Endothelial cell of umbilical vein (primary cell): ENCODE data around the gene ADGRL3. TPM values are rescaled to one million over a fixed set of nuclear protein-coding genes. Genes with fewer than 3 reads are reported as not detected.

ENCODE experiments used
- BruUV-seq: library from RNA; stranded (reverse); fragments of 400-500 nt; replicated peaks from 2 replicates; lab custom pipeline; 2021; lab: Mats Ljungman, UMichigan
- CTCF ChIA-PET: fragments of 300-600, 350-600 bp; sonication (Branson Sonifier 250); formaldehyde crosslinking; loops from one replicate; lab custom pipeline; 2021; ENCODE audit warnings: antibody characterized with exemption, inconsistent platforms; lab: Charles Lee
- POLR2A ChIA-PET: fragments of 300-600, 350-600 bp; sonication (Branson Sonifier 250); formaldehyde crosslinking; loops from one replicate; lab custom pipeline; 2021; ENCODE audit warnings: antibody characterized with exemption, inconsistent platforms; lab: Charles Lee
- DNase-seq: peaks from one replicate; pipeline ENCODE4 v3.0.0-alpha.2; 2011; ENCODE audit warnings: low read depth, low spot score
- FAIRE-seq: peaks from 2 replicates; lab custom pipeline; 2011; peaks lifted over from hg19 to GRCh38; lab: Jason Lieb, UNC
- H2AFZ ChIP-seq: 2 replicates; pipeline ENCODE4 v1.6.0; 2012; ENCODE audit warnings: low read depth, low read length, control low read depth, inconsistent platforms
- H3K27ac ChIP-seq: 2 replicates; pipeline ENCODE4 v1.5.1; 2011; ENCODE audit warnings: low read depth, mild to moderate bottlenecking, control low read depth, low read length, moderate library complexity; ENCODE audit not compliant: insufficient read depth
- H3K27me3 ChIP-seq, 2 experiments: 2 replicates each; pipeline versions ENCODE4 v1.6.0 to v1.6.1; 2011; ENCODE audit warnings: low read length in 2 of 2, mixed read lengths in 1 of 2; ENCODE audit not compliant: control insufficient read depth in 2 of 2, insufficient read depth in 2 of 2
- H3K36me3 ChIP-seq, 2 experiments: 2 replicates in 1 of 2; 3 replicates in 1 of 2; pipeline ENCODE4 v1.5.1; 2011; ENCODE audit warnings: low read length in 2 of 2, mild to moderate bottlenecking in 1 of 2, moderate library complexity in 1 of 2; ENCODE audit not compliant: control insufficient read depth in 2 of 2, insufficient read depth in 2 of 2; ENCODE audit errors: extremely low read depth in 1 of 2
- H3K4me1 ChIP-seq: 3 replicates; pipeline ENCODE4 v1.5.1; 2011; ENCODE audit warnings: mild to moderate bottlenecking, low read length; ENCODE audit not compliant: control insufficient read depth, insufficient read depth; ENCODE audit errors: extremely low read depth
- H3K4me2 ChIP-seq: 2 replicates; pipeline ENCODE4 v1.6.1; 2011; ENCODE audit warnings: low read length, control low read depth, mixed read lengths; ENCODE audit not compliant: insufficient read depth
- H3K4me3 ChIP-seq, 3 experiments: fragments of 200-600 bp in 1 of 3; sonication (generic), shearing (Covaris generic) in 1 of 3; replicated peaks in 1 of 3; 2 replicates each; pipeline ENCODE4 v1.5.1; 2011 to 2016; ENCODE audit warnings: control low read depth in 3 of 3, low read length in 3 of 3, mild to moderate bottlenecking in 2 of 3, inconsistent platforms in 1 of 3, low read depth in 1 of 3, moderate library complexity in 1 of 3; ENCODE audit not compliant: insufficient read depth in 1 of 3
- H3K79me2 ChIP-seq: 2 replicates; pipeline ENCODE4 v1.6.0; 2012; ENCODE audit warnings: low read length, inconsistent platforms; ENCODE audit not compliant: control insufficient read depth, insufficient read depth
- H3K9ac ChIP-seq: replicated peaks from 2 replicates; pipeline ENCODE3; 2011; ENCODE audit warnings: low read length, control low read depth; ENCODE audit not compliant: insufficient read depth; ENCODE audit errors: extremely low read depth
- H3K9me1 ChIP-seq: replicated peaks from 3 replicates; pipeline ENCODE4 v1.6.0; 2011; ENCODE audit warnings: mild to moderate bottlenecking, low read length; ENCODE audit not compliant: control insufficient read depth, insufficient read depth; ENCODE audit errors: extremely low read depth
- H3K9me3 ChIP-seq: replicated peaks from 2 replicates; pipeline ENCODE4 v1.5.1; 2012; ENCODE audit warnings: low read length, inconsistent platforms; ENCODE audit not compliant: control insufficient read depth, insufficient read depth
- H4K20me1 ChIP-seq: replicated peaks from 2 replicates; pipeline ENCODE3; 2011; ENCODE audit warnings: mild to moderate bottlenecking, low read length; ENCODE audit not compliant: control insufficient read depth, insufficient read depth; ENCODE audit errors: extremely low read depth
- EZH2 ChIP-seq: IDR thresholded peaks from 2 replicates; pipeline ENCODE4 v1.6.1; 2012; ENCODE audit warnings: borderline replicate concordance, low read depth, mild to moderate bottlenecking, moderate library complexity, low read length, inconsistent platforms; ENCODE audit not compliant: severe bottlenecking
- FOS ChIP-seq: IDR thresholded peaks from 2 replicates; pipeline ENCODE4 v1.6.1; 2011; ENCODE audit warnings: mild to moderate bottlenecking, low read length, moderate library complexity, borderline replicate concordance; ENCODE audit not compliant: insufficient read depth
- GATA2 ChIP-seq: IDR thresholded peaks from 2 replicates; pipeline ENCODE4 v1.7.0; 2011; ENCODE audit warnings: low read depth, mild to moderate bottlenecking, moderate library complexity, mixed read lengths, low read length; ENCODE audit not compliant: insufficient read length, insufficient read depth
- JUN ChIP-seq: IDR thresholded peaks from 2 replicates; pipeline ENCODE4 v1.6.1; 2011; ENCODE audit warnings: borderline replicate concordance, low read depth; ENCODE audit not compliant: insufficient read length, insufficient read depth
- MAX ChIP-seq: IDR thresholded peaks from 2 replicates; pipeline ENCODE4 v1.6.1; 2011; ENCODE audit not compliant: insufficient read depth, insufficient read length
- MYC ChIP-seq: IDR thresholded peaks from one replicate; pipeline ENCODE4 v1.6.1; 2011; ENCODE audit warnings: mild to moderate bottlenecking, low read depth, low read length
- POLR2A ChIP-seq: IDR thresholded peaks from 2 replicates; pipeline ENCODE4 v1.6.1; 2012; ENCODE audit warnings: low read depth, mild to moderate bottlenecking, control low read depth, low read length
- POLR2AphosphoS5 ChIP-seq: IDR thresholded peaks from 2 replicates; pipeline ENCODE4 v1.6.1; 2012; ENCODE audit warnings: low read depth, mild to moderate bottlenecking, control low read depth, low read length, moderate library complexity; ENCODE audit not compliant: insufficient read depth
- dilution Hi-C: fragments of 300-500 bp; cut with MboI; formaldehyde crosslinking; loops from one replicate; pipeline ENCODE4 v1.15.0; 2019; ENCODE audit warnings: low sequenced_read_pairs; ENCODE audit not compliant: extremely low pct_ligation_motif_present
- intact Hi-C: fragments of 100-400 bp; cut with micrococcal nuclease; formaldehyde crosslinking; loops from one replicate; pipeline ENCODE4 v1.10.0; 2022
- polyA plus RNA-seq, 4 experiments: library from polyadenylated mRNA; depleted of rRNA in 3 of 4; stranded (reverse) in 3 of 4; unstranded in 1 of 4; fragments of >200 nt; gene quantifications; 2 replicates each; pipeline versions ENCODE4 v1.2.1 to v1.2.3, GENCODE V29; 2011 to 2012; ENCODE audit warnings: missing spikeins in 1 of 4
- total RNA-seq: library from RNA; stranded (reverse); gene quantifications from 2 replicates; pipeline ENCODE4 v1.2.3, GENCODE V29; 2021
- TF ChIP-seq, protein P1 (sequence below), 2 donors: IDR thresholded peaks; 1 replicate in 1 of 2; 2 replicates in 1 of 2; pipeline ENCODE4 v1.5.1; 2011; ENCODE audit warnings: low read length in 2 of 2, mild to moderate bottlenecking in 2 of 2, moderate library complexity in 2 of 2, control low read depth in 1 of 2, inconsistent platforms in 1 of 2, low read depth in 1 of 2; ENCODE audit not compliant: insufficient read depth in 1 of 2; ENCODE audit errors: extremely low read depth in 1 of 2

Gene ADGRL3
- total and polyA plus RNA-seq, 2 donors (not counting 3 experiments of a cell fraction or from before 2014, with no cell fraction given), result not detected

DNA sequence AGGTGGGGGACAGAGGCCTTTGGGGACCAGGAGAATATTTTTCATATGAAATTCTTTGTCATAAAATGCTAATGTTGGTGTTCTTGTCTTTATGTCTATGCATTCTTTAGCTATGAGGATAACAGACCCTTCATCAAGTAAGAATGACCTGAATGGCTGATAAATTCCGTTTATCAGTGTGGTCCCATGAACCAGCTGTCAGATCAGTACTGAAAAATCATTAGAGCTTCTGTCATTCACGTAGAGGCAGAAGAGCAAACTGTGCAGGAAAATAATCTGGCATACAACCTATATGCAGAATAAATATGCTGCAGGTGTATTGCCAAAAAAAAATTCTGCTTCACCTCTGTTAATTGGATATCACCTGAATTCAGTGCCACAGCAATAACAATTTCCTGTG is 828.6 kb downstream of the ADGRL3 start:
- FAIRE-seq (no peak), DNase-seq (no peak)
- intact Hi-C loops, result no loop called here
- Histone ChIP-seq H3K9me1 (no peaks in the 10 kb centered on the region), H3K4me3 (no peak overlapping the region), H3K4me2 (no peak overlapping the region), H3K9me3 (no peaks in the 10 kb centered on the region), H3K4me1 (no peaks in the 10 kb centered on the region), H3K36me3 (no peaks in the 10 kb centered on the region), H4K20me1 (no peaks in the 10 kb centered on the region), H2AFZ (no peak overlapping the region), H3K9ac (no peak overlapping the region), H3K27ac (no peak overlapping the region), H3K79me2 (no peaks in the 10 kb centered on the region), H3K27me3 (no peaks in the 10 kb centered on the region)
- no TSS peak for BruUV-seq
- CTCF ChIA-PET, result no interaction called here
- POLR2A ChIA-PET, result no interaction called here
- TF ChIP-seq MYC (no peak), POLR2A (no peak), GATA2 (no peak), EZH2 (no peak), FOS (no peak), POLR2AphosphoS5 (no peak), MAX (no peak), JUN (no peak)
- TF ChIP-seq, protein P1, sequence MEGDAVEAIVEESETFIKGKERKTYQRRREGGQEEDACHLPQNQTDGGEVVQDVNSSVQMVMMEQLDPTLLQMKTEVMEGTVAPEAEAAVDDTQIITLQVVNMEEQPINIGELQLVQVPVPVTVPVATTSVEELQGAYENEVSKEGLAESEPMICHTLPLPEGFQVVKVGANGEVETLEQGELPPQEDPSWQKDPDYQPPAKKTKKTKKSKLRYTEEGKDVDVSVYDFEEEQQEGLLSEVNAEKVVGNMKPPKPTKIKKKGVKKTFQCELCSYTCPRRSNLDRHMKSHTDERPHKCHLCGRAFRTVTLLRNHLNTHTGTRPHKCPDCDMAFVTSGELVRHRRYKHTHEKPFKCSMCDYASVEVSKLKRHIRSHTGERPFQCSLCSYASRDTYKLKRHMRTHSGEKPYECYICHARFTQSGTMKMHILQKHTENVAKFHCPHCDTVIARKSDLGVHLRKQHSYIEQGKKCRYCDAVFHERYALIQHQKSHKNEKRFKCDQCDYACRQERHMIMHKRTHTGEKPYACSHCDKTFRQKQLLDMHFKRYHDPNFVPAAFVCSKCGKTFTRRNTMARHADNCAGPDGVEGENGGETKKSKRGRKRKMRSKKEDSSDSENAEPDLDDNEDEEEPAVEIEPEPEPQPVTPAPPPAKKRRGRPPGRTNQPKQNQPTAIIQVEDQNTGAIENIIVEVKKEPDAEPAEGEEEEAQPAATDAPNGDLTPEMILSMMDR (IDR thresholded peaks at IDR 0.05; ENCODE audit: extremely low read depth in 1 of 2, insufficient read depth in 1 of 2, low read depth in 1 of 2, low read length in 2 of 2), result no peak
- dilution Hi-C loops, result no loop called here
